NOMO-1 (cell line): ENCODE results near the gene CDC34.

Source experiments
- DNase-seq, 2 experiments: peaks; one replicate each; lab custom pipeline; 2025; ENCODE audit not compliant: unreplicated experiment in 2 of 2; lab: John Stamatoyannopoulos, UW

The CDC34 gene

DNA sequence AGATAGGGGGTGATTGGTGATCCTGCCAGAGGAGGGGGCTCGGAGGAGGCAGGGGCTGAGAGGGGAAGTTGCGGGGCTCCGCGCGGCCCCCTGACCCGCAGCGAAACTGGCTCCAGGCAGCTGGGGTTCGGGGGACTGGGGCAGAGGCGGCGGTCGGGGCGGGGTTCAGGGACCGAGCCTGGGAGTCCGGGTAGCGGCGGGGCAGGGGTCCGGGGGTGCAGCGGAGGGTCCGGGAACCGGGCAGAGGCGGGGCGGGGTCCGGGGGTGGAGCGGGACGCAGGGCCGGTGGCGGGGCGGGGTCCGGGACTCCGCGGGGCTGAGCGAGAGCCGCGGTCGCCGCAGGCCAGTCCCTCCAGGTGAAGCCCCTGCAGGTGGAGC lies 34.1 kb upstream of the CDC34 start:
- no peak for DNase-seq

DNA sequence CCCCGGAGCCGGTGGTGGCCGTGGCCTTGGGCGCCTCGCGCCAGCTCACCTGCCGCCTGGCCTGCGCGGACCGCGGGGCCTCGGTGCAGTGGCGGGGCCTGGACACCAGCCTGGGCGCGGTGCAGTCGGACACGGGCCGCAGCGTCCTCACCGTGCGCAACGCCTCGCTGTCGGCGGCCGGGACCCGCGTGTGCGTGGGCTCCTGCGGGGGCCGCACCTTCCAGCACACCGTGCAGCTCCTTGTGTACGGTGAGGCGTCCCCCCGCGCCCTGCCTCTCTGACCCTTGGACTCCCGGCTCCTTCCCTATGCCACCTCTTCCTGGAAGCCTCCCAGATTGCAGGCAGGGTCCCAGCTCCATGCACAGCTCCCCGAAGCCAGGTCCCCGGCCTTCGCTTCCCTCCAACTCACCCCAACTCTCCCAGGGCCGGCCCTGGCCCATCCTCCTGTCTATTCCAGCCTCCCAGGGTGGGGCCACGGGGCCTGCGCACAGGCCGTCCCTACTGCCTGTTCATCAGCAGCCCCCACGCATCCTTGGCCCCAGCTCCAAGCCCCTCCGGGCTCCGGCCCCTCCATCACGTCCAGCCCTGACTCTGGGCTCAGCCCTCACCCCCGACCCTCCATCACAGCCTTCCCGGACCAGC lies 33.6 kb upstream of the CDC34 start:
- no peak for DNase-seq

DNA sequence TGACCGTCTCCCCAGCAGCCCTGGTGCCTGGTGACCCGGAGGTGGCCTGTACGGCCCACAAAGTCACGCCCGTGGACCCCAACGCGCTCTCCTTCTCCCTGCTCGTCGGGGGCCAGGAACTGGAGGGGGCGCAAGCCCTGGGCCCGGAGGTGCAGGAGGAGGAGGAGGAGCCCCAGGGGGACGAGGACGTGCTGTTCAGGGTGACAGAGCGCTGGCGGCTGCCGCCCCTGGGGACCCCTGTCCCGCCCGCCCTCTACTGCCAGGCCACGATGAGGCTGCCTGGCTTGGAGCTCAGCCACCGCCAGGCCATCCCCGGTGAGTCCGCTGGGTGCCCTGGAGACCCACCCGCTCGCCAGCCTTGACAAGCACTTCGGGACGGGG lies 33.1 kb upstream of the CDC34 start:
- DNase-seq: no peak

DNA sequence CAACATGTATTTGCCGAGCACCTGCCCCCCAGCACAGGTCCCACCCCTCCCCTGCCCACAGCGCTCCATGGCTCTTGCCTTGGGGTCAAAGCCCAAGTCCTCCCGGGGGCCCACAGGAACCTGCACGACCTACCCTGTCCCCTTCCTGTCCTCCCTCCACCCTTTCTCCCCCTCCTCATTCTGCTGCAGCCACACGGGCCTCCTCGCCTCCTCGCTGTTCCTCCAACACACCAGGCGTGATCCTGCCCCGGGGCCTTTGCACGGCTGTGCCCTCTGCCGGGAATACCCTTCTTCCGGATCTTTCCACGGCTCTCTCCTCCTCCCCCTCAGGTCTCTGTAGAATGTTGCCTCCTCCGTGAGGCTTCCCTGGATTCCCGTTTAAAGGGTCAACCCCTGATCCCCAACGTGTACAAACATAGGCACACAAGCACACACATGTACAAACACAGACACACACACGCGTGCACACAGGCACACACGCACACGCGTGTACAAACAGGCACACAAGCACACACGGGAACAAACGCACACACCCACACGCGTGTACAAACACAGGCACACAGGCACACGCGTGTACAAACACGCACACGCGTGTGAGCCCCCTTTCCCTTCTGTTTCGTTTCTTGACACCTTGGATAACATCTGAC lies 32.5 kb upstream of the CDC34 start:
- no peak for DNase-seq

DNA sequence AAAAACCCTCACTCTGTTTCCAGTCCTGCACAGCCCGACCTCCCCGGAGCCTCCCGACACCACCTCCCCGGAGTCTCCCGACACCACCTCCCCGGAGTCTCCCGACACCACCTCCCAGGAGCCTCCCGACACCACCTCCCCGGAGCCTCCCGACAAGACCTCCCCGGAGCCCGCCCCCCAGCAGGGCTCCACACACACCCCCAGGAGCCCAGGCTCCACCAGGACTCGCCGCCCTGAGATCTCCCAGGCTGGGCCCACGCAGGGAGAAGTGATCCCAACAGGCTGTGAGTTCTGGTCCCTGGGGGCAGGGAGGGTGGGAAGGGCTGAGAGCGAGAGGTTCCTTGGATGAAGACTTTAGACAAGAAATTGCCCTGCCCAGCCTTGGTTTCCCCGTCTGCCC lies 29.9 kb upstream of the CDC34 start:
- no peak for DNase-seq

DNA sequence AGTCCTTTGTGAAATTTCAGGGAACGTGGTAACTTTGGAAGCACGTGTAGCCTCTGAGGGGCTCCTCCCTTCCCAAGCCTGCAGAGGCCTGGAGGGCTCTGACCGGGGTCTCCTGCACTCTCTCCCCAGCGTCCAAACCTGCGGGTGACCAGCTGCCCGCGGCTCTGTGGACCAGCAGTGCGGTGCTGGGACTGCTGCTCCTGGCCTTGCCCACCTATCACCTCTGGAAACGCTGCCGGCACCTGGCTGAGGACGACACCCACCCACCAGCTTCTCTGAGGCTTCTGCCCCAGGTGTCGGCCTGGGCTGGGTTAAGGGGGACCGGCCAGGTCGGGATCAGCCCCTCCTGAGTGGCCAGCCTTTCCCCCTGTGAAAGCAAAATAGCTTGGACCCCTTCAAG lies 26.9 kb upstream of the CDC34 start:
- DNase-seq: no peak

DNA sequence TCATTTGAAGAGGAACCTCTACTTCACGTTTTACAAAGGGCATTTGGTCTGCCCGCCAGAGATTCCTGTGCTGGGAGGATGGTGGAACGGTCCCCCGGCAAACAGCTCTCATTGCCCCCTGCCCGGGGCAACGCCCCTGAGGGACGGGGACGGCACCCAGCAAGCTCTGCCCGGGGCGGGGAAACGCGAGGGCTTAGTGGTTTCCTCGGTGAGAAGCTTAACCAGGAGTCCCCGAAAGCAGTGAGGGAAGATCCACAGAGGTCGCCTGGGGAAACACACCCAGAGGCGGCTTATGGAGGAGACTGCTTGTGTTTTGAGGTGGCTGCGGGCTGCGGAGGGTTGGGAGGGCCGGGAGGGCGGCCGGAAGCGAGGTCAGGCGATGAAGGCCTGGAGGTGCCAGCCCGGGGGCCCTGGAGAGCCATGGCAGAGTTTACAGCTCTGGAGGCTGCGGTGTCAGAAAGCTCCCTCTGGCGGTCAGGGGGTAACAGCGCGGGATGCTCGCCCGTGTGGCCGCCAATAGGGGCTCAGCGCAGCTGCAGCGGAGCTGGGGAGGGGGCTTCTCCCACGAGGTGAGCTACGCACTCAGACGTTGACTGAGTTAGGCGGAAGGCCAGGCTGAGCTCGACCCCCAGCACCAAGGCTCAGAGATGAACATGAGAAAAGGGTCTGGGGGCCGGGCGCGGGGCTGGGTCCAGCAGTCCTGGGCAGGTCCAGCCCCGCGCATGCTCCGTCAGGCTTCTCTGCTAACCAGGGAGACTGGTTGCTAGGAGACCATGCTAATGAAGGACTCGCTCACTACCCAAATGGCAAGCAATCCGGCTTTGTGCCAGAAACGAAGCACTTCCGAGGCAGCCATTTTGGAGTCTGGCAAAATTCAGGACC lies 24.9 kb upstream of the CDC34 start:
- DNase-seq: peak; percentile 98

DNA sequence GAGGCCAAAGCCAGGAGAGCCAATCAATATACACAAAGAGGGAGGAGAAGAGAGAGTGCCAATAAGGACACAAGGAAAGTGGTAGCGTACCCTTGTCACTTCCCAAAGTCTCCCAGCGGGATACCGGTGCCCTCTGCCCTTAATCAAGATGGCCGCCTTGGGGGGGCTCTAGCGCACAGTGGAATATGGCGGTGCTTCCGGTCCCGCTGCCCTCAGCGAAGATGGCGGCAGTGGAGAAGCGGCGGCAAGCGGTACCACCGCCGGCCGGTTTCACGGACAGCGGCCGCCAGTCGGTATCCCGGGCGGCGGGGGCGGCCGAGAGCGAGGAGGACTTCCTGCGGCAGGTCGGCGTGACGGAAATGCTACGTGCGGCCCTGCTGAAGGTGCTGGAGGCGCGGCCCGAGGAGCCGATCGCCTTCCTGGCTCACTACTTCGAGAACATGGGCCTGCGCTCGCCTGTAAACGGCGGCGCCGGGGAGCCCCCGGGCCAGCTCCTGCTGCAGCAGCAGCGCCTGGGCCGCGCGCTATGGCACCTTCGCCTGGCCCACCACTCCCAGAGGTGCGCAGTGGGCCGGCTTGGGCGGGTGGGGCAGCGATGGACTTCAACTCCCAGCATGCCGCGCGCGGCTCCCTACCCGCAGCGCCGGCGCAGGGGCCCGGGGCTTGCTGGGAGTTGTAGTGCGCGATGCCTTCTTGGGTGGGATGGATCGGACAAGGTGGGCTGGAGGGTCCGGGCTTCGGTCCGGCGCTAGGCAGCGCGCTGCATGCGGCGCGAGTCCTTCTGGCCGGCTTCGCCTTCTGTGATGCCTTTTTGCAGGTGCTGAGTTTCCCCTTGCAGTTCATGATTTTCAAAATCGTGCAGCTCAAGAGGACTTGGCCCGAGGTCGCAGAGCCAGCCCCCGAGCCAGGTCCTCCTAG lies 24.0 kb upstream of the CDC34 start, which contains the start of gene TPGS1:
Gene TPGS1 (plus strand): TSS at position 212 of the 918 bp plus-strand sequence. CDS start 10 bp downstream, at position 222.
- DNase-seq: peak; percentile 98

DNA sequence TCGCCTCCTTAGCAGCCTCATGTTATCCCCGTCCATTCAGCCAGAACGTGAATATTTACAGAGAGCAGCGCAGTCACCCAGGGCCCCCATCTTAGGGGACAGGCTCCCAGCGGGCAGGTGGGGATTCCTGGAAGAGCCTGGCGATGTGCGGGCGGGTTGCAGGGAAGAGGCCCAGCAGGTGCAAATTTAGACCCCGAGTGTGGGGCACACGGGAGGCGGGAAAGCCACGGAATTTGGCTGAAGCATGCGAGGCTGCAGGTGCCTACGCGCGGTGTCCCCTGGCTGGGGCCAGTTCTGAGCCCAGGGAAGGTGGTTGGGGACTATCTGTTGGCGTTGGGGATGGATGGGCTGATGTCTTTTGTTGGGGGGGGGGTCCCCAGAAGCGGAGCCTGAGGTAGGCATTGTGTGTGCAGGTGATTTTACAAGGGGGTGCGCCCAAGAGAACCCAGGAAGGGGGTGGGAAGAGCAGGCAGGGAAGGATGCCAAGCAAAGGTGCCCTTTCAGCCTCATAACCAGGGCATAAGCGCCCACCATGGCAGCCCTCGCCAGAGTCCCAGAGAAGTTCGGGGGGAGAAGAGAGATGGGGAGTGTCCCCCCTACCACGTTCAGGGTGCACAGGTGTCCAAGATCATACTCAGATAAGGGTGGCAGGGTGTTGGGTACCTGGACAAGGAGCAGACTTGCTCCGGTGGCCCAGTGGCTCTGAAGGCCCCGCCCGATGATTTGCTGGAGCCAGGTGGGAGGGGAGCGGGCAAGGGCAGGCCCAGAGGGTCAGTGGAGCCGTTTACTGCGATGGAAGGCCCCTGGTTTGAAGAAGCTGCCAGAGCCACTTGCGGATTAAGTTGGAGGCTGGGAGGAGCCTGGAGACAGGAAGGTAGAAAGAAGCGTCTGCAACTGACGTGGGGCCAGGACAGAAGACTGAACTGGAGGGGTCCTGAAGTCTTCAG lies 23.1 kb upstream of the CDC34 start:
- no peak for DNase-seq

DNA sequence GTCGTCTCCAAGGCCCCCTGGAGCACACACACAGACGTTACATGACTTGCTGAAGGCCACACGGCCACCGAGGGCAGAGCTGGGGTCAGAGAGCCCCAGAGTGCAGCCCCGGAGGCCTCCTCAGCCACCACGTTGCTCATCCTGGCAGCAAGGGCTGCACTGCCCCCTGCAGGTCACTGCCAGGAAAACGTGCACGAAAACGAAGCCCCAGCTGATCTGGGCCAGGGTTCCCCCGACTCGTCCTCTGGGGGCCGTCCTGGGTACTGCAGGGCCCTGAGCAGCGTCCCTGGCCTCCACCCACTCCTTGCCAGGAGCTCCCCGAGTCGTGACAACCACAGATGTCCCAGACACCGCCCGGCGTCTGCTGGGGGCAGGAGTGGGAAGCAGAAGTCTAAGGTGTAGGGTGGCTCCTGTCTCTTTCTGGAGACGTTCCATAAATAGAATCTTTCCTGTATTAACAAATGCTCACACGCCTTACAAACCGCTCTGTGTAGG lies 20.9 kb upstream of the CDC34 start:
- DNase-seq: peak; percentile 80 to 88

DNA sequence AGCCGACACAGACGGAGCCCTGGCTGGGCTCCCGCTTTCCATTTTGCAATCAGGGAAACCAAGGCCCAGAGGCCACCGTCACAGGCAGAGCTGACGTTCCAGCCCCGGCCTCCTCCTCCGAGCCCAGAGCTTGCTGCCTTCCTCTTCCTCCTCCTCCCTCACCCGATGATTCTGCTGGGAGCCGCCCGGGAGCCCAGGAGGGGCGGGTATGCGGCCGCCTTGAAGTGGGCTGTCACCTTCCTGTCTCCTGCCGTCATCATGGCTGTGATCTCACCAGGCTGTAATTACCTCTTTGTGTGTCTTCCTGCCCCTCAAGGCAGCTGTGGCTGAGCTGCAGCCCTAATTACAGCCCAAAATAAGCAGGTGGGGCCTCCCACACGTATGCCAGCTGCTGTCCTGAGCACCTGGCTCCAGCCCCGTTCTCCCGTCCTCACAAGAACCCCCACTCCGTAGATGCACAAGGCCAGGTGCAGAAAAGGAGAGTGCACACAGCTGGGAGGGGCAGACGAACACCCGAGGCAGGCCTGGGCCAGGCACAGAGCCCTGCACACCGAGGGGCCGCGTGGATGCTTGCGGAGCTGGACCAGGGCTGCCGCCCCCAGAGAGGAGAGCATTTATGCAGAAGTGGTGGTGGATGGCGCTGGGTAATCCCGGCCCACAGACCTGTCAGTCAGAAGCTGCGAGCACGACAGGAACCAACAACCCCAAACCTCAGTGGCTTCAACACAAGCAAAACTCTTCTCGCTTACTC lies 20.3 kb upstream of the CDC34 start:
- peak; percentile 73 to 76 for DNase-seq

DNA sequence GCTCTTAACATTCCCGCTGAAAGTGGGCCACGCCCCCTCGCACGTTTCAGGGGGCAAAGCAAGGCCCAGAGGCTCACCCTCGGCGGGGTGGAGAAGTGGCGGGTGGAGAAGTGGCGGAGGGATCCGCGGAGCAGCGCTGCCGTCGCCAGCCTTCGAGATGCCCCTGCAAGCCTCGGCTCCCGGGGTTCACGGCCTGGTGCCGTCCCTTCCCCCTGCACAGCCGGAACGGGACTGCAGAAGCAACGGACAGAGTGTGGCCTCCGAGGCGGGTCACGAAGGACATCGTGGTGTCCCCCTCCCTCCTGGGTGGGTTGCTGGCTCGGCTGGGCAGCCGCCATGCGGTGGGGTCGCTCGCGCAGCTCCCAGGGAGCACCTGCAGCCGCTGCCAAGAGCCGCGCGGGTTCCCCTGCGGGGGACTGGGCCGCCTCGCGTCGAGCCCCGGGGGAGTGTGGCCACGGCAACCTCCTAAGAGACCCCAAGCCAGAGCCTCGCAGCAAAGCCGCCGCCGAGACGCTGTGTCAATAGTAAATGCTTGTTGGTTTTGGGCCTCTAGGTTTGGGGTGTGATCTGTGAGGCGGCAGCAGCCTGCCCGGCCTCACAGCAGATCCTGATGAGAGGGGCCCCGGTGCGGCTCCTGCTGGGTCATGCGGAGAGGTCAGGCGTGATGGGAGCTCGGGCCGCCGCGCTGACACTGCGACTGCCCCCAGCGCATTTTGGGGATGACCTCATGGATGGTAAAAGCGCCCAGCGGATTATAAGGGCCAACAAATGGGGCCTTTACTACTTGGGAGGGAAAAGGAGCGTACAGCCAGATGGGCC lies 18.8 kb upstream of the CDC34 start:
- no peak for DNase-seq

DNA sequence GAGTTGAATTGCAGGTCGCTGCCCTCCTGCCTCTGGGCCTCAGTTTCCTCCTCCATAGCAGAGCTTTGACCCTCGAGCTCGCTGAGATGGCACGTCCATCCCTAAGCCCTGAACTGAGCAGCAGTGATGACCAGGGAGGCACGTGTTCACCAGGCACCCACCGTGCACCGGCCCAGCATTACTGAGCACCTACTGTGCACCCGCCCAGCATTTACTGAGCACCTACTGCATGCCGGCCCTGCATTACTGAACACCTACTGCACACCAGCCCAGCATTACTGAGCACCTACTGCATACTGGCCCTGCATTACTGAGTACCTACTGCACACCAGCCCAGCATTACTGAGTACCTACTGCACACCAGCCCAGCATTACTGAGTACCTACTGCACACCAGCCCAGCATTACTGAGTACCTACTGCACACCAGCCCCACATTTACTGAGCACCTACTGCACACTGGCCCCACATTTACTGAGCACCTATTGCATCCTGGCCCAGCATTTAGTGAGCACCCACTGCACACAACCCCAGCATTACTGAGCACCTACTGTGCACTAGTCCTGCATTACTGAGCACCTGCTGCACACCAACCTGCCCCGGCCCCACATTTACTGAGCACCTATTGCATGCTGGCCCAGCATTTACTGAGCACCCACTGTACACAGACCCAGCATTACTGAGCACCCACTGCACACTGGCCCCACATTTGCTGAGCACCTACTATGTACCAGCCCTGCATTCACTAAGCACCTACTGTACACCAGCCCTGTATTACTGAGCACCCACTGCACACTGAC lies 18.0 kb upstream of the CDC34 start:
- no peak for DNase-seq

DNA sequence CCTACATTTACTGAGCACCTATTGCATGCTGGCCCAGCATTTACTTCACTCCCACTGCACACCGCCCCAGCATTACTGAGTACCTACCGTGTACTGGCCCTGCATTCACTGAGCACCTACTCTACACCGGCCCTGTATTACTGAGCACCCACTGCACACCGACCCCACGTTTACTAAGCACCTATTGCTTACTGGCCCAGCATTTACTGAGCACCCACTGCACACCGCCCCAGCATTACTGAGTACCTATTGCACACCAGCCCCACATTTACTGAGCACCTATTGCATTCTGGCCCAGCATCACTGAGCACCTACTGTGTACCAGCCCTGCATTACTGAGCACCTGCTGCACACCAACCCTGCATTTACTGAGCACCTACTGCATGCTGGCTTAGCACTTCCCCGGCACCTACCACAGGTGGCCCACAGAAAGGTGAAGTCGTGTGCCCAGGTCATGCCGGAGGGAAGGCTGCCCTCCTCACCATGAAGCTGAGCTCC lies 17.3 kb upstream of the CDC34 start:
- DNase-seq: no peak

DNA sequence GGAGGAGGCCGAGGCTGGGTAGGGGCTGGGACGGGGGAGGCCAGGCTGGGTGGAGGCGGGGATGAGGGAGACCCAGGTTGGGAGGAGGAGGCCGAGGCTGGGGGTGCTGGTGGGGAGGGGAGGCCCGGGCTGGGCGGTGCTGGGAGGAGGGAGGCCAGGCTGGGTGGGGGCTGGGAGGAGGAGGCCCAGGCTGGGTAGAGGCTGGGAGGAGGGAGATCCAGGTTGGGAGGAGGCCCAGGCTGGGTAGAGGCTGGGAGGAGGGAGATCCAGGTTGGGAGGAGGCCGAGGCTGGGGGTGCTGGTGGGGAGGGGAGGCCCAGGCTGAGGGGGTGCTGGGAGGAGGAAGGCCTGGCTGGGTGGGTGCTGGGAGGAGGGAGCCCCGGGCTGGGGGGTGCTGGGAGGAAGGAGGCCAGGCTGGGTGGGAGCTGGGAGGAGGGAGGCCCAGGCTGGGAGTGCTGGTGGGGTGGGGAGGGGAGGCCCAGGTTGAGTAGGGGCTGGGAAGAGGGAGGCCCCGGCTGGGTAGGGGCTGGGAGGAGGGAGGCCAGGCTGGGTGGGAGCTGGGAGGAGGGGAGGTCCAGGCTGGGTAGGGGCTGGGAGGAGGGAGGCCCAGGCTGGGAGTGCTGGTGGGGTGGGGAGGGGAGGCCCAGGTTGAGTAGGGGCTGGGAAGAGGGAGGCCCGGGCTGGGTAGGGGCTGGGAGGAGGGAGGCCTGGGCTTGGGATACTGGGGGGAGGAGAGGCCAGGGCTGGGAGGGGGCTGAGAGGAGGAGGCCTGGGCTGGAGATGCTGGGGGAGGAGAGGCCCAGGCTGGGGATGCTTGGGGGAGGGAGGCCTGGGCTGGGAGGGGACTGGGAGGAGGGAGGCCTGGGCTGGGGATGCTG lies 13.6 kb upstream of the CDC34 start:
- DNase-seq: no peak
